C4-2B (cell line): Measurements from ENCODE around the gene UGCG.

Source experiments
- ZFX ChIP-seq: fragments of 450-650 bp; IDR thresholded peaks from 2 replicates; pipeline ENCODE4 v1.6.1; 2017
- TF ChIP-seq, protein P1 (sequence below): fragments of 450-650 bp; conservative IDR thresholded peaks from 2 replicates; pipeline ENCODE4 v1.5.1; 2017; ENCODE audit warnings: mild to moderate bottlenecking

DNA sequence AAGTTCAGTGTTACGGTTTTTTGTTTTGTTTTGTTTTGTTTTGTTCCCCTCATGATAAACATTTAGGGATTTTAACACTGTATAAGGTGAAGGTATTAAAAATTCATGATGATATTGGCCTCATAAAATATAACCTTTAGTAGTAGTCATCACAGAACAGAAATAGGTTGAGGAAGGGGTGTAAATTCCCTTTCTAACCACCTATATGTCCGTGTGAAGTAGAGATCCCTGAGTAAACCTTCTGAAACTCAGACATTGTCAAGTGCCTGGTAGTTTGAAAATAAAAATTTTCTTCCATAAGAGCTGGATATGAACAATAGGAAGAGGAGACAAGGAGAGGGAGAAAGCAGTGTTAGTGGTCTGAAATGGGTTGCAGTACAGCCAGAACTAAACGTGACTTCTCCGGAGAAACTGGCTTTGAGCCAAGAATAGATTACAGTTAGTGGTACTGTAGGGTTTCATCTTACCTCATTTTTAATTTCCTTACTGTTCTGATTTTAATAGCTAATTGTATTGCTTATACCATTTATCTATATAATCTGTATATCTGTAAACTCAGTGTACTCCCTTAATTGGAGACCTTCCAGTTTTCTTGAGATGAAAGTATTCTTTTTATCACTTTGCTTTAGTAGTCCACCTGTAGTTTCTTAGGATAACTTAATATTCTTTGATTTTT, 18.3 kb downstream of the UGCG start:
- TF ChIP-seq, protein P1, sequence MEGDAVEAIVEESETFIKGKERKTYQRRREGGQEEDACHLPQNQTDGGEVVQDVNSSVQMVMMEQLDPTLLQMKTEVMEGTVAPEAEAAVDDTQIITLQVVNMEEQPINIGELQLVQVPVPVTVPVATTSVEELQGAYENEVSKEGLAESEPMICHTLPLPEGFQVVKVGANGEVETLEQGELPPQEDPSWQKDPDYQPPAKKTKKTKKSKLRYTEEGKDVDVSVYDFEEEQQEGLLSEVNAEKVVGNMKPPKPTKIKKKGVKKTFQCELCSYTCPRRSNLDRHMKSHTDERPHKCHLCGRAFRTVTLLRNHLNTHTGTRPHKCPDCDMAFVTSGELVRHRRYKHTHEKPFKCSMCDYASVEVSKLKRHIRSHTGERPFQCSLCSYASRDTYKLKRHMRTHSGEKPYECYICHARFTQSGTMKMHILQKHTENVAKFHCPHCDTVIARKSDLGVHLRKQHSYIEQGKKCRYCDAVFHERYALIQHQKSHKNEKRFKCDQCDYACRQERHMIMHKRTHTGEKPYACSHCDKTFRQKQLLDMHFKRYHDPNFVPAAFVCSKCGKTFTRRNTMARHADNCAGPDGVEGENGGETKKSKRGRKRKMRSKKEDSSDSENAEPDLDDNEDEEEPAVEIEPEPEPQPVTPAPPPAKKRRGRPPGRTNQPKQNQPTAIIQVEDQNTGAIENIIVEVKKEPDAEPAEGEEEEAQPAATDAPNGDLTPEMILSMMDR, result no peak
- TF ChIP-seq ZFX, result no peak
